Smooth muscle cell of trachea (primary cell): ENCODE data around the gene ENPP5. TPM values are rescaled to one million over a fixed set of nuclear protein-coding genes. Genes with fewer than 3 reads are reported as not detected.

Experiments
- total RNA-seq: library from RNA; depleted of rRNA; stranded (reverse); fragments of >200 nt; gene quantifications from 2 replicates; pipeline ENCODE4 v1.2.1, GENCODE V29; 2014

ENPP5 gene, protein sequence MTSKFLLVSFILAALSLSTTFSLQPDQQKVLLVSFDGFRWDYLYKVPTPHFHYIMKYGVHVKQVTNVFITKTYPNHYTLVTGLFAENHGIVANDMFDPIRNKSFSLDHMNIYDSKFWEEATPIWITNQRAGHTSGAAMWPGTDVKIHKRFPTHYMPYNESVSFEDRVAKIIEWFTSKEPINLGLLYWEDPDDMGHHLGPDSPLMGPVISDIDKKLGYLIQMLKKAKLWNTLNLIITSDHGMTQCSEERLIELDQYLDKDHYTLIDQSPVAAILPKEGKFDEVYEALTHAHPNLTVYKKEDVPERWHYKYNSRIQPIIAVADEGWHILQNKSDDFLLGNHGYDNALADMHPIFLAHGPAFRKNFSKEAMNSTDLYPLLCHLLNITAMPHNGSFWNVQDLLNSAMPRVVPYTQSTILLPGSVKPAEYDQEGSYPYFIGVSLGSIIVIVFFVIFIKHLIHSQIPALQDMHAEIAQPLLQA
- 0.17 and 0.29 TPM in 2 replicates for total RNA-seq

DNA sequence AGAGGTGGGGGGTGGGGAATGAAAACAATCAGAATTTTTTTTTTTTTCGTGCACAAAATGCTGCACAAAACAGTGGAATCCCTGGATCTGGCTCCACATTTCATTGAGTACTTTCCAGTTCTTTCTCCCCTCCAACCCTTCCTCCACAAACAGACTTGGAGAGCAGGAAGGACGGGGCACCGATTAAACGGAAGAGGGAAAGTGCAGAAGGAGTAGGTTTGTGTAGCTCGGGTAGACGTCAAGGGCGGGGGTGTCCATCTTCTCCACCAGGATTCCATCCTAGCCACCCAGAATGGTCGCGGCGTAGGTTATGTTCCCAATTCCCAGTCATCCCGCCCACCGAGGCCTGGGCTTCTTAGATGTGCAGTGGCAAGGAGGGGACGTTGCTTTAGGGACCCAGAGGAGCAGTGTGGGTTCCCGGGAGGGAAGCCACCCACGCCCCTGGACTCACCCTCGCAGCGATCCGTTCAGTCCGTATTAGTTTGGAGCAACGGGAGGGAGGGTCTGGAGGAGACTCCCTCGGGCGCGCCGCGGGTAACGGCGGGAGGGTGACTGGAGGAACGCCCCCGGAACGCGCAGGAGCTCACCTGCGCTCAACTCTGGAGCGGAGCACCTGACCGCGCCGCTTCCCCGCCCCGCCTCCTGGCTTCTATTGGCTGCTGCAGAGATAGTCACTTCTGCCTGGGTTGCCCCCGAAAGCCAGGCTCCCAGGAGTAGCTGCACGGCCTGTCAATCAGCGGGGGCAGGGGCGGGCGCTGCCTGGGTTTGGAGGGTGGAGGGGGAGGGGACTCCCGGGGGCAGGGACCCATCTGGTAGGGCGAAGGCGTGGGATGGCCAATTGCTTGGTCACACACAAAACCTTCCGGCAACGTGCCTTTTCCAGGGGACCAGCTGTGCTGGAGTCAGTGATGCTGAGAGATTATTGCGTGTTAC is at the start of gene ENPP5:
Gene ENPP5, minus strand, starts transcription at position 624 of the 933 bp plus-strand sequence. CDS start 2,718 bp downstream, outside the sequence.

DNA sequence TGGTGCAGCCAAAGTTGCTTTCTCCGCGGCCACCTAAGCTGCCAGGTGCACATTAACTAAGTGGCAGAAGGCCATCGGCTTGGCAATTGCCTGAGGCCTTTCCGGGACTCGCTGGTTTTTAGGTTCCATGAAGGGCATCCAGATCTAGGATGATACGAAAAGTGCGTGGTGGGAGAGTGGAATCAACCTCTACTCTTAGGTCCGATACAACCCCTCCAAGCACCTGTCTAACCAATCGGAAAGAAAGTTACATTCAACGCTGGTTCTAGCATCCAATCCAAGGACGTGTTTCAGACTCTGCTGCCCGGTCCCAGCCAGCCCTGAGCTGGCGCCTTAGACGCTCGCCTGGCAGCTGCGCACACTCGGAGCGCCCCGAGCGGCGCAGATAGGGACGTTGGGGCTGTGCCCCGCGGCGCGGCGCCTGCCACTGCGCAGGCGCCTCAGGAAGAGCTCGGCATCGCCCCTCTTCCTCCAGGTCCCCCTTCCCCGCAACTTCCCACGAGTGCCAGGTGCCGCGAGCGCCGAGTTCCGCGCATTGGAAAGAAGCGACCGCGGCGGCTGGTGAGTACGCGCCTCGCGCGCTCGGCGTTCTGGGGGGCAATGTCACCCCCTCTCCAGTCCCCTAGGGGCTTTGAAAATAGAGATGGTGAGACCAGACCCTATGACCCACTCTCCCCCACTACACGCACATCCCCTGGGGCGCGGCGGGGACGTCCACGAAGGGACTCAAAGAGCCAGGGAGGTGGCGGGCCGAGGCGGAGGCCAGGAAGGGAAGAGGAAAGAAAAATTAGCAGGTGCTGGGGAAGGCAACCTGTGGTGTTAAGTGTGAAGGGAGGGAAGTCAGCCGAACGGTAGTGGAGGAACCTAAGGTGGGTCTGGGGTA is 40.9 kb downstream of the ENPP5 start, which contains the start of gene ENPP4:
Gene ENPP4, plus strand, starts transcription at position 361 of the 883 bp plus-strand sequence. CDS start 9,595 bp downstream, outside the sequence.

Other genes starting within 250 kb of the ENPP5 start
- not detected in 2 replicates for gene CLIC5, start 155.1 kb downstream of the ENPP5 start, total RNA-seq
- 0.50 and 1.0 TPM in 2 replicates for gene ENPP4, start 41.0 kb downstream of the ENPP5 start, total RNA-seq